Esophagus squamous epithelium (tissue), 5 donors: ENCODE measurements around the gene GRIN2C. TPM values are rescaled to one million over a fixed set of nuclear protein-coding genes. Genes with fewer than 3 reads are reported as not detected.
A peak's percentile ranks its signal among the peaks of the same experiment; 100 is the strongest.
"Not testable (repeated sequence)": the region's sequence is repeated elsewhere in the genome, so short reads cannot be mapped to it uniquely, and the experiment has no call there.

Source experiments
- DNase-seq: peaks from one replicate; lab custom pipeline; 2025; lab: John Stamatoyannopoulos, UW
- H3K27ac ChIP-seq, 4 donors: fragments of 200-600 bp; sonication (generic); one replicate each; pipeline ENCODE4 v1.5.1; 2016 to 2019; ENCODE audit warnings: mild to moderate bottlenecking in 1 of 4
- H3K27me3 ChIP-seq, 4 donors: fragments of 200-600 bp; sonication (generic); 1 replicate in 3 of 4; 2 replicates in 1 of 4; pipeline versions ENCODE4 v1.5.1 to v1.6.0; 2017 to 2021; ENCODE audit warnings: antibody characterized with exemption in 1 of 4
- H3K36me3 ChIP-seq, 3 donors: fragments of 200-600 bp; sonication (generic); one replicate each; pipeline ENCODE4 v1.5.1; 2016 to 2019
- H3K4me1 ChIP-seq, 3 donors: fragments of 200-600 bp; sonication (generic); one replicate each; pipeline ENCODE4 v1.5.1; 2017 to 2019
- H3K4me3 ChIP-seq, 4 donors: fragments of 200-600 bp; sonication (generic); 1 replicate in 3 of 4; 2 replicates in 1 of 4; pipeline ENCODE4 v1.5.1; 2016 to 2019; ENCODE audit warnings: mild to moderate bottlenecking in 2 of 4, moderate library complexity in 1 of 4
- H3K9me3 ChIP-seq, 3 donors: fragments of 200-600 bp; sonication (generic); one replicate each; pipeline ENCODE4 v1.5.1; 2016 to 2019
- POLR2A ChIP-seq, 4 donors: fragments of 450-650 bp; IDR thresholded peaks; one replicate each; pipeline ENCODE4 v1.6.1; 2017; ENCODE audit warnings: antibody characterized with exemption in 4 of 4, mild to moderate bottlenecking in 4 of 4, moderate library complexity in 3 of 4
- WGBS, 2 donors: methylation state at CpG; one replicate each; pipeline ENCODE4 v1.1.5; 2018; 5-methylcytosine and 5-hydroxymethylcytosine counted together
- intact Hi-C: fragments of 100-400 bp; cut with DNase I; formaldehyde crosslinking; loops from one replicate; pipeline ENCODE4 v1.15.0; 2022
- total RNA-seq, 4 donors: library from RNA; depleted of rRNA; stranded (reverse); fragments of >200 nt; gene quantifications; one replicate each; pipeline ENCODE4 v1.1.0, GENCODE V29; 2016
- TF ChIP-seq, protein P1 (sequence below), 6 experiments: fragments of 450-650 bp in 4 of 6; fragments of 200-600 bp in 2 of 6; sonication (generic) in 2 of 6; IDR thresholded peaks; one replicate each; pipeline ENCODE4 v1.5.1; 2016 to 2019; ENCODE audit warnings: antibody characterized with exemption in 6 of 6, mild to moderate bottlenecking in 4 of 6, moderate library complexity in 4 of 6
- donor health status: DM: yes; HTN: yes; CAD: no.

GRIN2C gene
- 1 to 10 TPM in 1 of 4 donors, under 1 TPM in 2, not detected in 1; 0.13 to 4.6 (median 0.19) TPM for total RNA-seq

DNA sequence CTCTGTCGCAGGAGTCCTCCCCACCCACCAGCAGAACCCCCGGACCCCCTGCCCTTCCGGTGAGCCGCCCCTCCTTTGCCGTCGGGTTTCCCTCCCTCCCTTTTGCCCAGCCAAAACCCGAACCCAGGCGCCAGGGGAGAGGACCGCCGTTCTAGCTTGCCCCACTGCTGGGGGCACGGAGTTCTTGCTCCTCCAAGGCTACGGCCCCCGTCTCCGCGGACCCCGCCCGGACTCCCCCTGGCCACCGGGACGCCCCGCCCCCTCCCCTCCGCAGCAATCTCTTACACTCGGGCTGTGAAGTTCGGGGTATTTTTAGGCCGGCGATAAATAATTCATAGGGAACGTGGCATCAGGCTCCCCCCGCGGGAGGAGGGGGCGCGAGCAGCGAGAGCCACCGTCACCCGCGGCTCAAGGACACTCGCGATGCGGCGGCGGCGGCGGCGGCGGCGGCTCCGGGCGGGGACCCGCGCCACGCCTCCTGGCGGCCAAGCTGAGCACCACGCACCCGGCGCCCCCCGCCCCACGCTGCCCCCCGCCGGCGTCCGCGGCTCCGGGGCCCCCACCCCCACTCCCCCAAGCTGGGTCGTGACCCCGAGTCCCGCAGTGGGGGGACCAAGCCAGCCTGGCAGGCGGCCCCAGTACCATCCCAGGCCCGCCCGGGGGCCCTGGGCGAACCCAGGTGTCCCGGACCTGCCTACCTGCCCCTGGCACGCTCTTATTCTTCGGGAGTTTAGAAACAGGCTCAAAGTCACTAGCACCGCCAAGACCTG is at the start of gene GRIN2C:
TSS of gene GRIN2C (minus strand) at position 427 of the 770 bp plus-strand sequence. CDS start 4,793 bp downstream, outside the sequence.
- WGBS, 2 donors: 4% methylated on average over 7 of the region's 72 CpGs; no CpG with 5 or more reads in 1 of the 2 donors
- no peaks in the 10 kb centered on the region for H3K9me3 ChIP-seq
- peaks cover 0 to 23% (median 0%) of the 10 kb centered on the region in 3 donors for H3K36me3 ChIP-seq
- intact Hi-C loops: loop anchor here (5.0 kb wide), 1 partner anchor 67 kb away; no protein-coding TSS in a partner anchor
- peaks cover 26 to 89% (median 33%) of the 10 kb centered on the region in 4 donors for H3K27me3 ChIP-seq
- H3K4me1 ChIP-seq: peaks cover 23 to 34% (median 27%) of the 10 kb centered on the region in 3 donors
- peak within 1 kb of the TSS in 3 of 4 donors; percentile 10 to 60 (median 38) for H3K4me3 ChIP-seq
- no peak for DNase-seq
- TF ChIP-seq, protein P1, sequence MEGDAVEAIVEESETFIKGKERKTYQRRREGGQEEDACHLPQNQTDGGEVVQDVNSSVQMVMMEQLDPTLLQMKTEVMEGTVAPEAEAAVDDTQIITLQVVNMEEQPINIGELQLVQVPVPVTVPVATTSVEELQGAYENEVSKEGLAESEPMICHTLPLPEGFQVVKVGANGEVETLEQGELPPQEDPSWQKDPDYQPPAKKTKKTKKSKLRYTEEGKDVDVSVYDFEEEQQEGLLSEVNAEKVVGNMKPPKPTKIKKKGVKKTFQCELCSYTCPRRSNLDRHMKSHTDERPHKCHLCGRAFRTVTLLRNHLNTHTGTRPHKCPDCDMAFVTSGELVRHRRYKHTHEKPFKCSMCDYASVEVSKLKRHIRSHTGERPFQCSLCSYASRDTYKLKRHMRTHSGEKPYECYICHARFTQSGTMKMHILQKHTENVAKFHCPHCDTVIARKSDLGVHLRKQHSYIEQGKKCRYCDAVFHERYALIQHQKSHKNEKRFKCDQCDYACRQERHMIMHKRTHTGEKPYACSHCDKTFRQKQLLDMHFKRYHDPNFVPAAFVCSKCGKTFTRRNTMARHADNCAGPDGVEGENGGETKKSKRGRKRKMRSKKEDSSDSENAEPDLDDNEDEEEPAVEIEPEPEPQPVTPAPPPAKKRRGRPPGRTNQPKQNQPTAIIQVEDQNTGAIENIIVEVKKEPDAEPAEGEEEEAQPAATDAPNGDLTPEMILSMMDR (IDR thresholded peaks at IDR 0.05): peak in 3 of 6 experiments; percentile 10 to 39 (median 27)
- no peak for TF ChIP-seq POLR2A (IDR thresholded peaks at IDR 0.05)
- no peak within 1 kb of the TSS for H3K27ac ChIP-seq

- H3K36me3 ChIP-seq, H3K27ac ChIP-seq, DNase-seq, H3K9me3 ChIP-seq, intact Hi-C loops, H3K4me3 ChIP-seq: not testable (repeated sequence)
- H3K27me3 ChIP-seq: peaks cover 0 to 16% (median 0%) of the 10 kb centered on the region in 4 donors
- H3K4me1 ChIP-seq: peaks cover 6 to 26% (median 15%) of the 10 kb centered on the region in 3 donors
- 56 to 68% methylated on average over 2 to 4 of the region's 4 CpGs for WGBS, 2 donors
Observed at GRCh38 chr17:74909097-74909496, 49.4 kb upstream of the GRIN2C start.

DNA sequence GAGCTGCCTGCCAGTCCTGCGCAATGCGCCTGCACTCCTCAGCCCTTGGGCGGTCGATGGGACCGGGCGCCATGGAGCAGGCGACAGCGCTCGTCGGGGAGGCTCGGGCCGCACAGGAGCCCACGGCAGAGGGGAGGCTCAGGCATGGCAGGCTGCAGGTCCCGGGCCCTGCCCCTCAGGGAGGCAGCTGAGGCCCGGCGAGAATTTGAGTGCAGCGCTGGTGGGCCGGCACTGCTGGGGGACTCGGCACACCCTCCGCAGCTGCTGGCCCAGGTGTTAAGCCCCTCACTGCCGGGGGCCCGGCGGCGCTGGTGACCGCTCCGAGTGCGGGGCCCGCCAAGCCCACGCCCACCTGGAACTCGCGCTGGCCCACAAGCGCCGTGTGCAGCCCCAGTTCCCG is 47.3 kb upstream of the GRIN2C start:
- WGBS, 2 donors: 95% methylated on average over 4 of the region's 34 CpGs; no CpG with 5 or more reads in 1 of the 2 donors
- H3K4me3 ChIP-seq: no peak overlapping the region
- peaks cover 0 to 35% (median 0%) of the 10 kb centered on the region in 4 donors for H3K27me3 ChIP-seq
- H3K27ac ChIP-seq: no peak overlapping the region
- no peaks in the 10 kb centered on the region for H3K9me3 ChIP-seq
- intact Hi-C loops: no loop called here
- no peak for DNase-seq
- H3K36me3 ChIP-seq: no peaks in the 10 kb centered on the region
- TF ChIP-seq, protein P1 (IDR thresholded peaks at IDR 0.05): no peak
- no peak for TF ChIP-seq POLR2A (IDR thresholded peaks at IDR 0.05)
- H3K4me1 ChIP-seq: peaks cover 6 to 26% (median 15%) of the 10 kb centered on the region in 3 donors

GRCh38 chr17:74906214-74906793 is 46.6 kb upstream of the GRIN2C start:
- DNase-seq, H3K4me3 ChIP-seq, H3K36me3 ChIP-seq, intact Hi-C loops, H3K27ac ChIP-seq, H3K9me3 ChIP-seq: not testable (repeated sequence)
- peaks cover 0 to 40% (median 0%) of the 10 kb centered on the region in 4 donors for H3K27me3 ChIP-seq
- WGBS, 2 donors: 71 to 74% methylated on average over 5 to 6 of the region's 6 CpGs
- peaks cover 6 to 26% (median 15%) of the 10 kb centered on the region in 3 donors for H3K4me1 ChIP-seq

DNA sequence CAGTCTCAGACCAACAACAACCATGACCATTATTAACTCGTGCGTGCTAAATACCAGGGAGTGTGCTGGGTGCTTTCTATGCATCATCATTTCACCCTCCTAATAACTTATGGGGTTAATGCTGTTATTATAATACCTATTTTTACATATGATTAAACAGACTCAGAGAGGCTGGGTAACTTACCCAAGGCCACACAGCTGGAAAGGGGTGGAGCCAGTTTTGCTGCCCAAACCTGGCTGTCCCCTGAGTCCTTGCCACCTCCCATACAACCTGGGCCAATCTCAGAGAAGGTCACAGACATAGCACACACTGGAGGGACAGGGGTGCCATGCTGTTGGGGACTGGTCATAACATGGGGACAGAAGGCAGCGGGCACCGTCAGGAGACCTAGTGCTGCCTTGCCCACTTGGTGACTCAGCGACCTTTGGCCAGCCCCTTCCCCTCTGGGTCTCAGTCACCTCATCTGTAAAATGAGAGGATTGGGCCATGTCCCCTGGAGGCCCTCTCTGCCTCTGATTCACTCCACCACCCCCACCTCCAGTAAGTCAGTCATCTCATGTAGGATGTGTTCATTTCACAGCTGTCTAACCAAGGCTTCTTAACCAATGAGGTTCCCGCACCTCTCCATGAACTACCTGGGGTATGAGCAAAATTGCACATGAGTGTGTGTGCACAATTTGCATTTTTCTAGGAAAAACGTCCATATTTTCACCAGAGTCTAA is 45.2 kb upstream of the GRIN2C start:
- 73 to 86% methylated on average over 5 to 7 of the region's 7 CpGs for WGBS, 2 donors
- no peak for TF ChIP-seq POLR2A (IDR thresholded peaks at IDR 0.05)

GRCh38 chr17:74903671-74904070 is 44.0 kb upstream of the GRIN2C start:
- TF ChIP-seq, protein P1 (IDR thresholded peaks at IDR 0.05): no peak
- TF ChIP-seq POLR2A (IDR thresholded peaks at IDR 0.05): no peak
- Histone ChIP-seq H3K9me3 (no peaks in the 10 kb centered on the region), H3K27ac (no peak overlapping the region), H3K4me1 (peaks cover 5 to 39% (median 11%) of the 10 kb centered on the region in 3 donors), H3K27me3 (peaks cover 0 to 44% (median 0%) of the 10 kb centered on the region in 4 donors), H3K36me3 (no peaks in the 10 kb centered on the region), H3K4me3 (no peak overlapping the region)
- intact Hi-C loops: no loop called here
- 54 to 56% methylated on average over 3 to 4 of the region's 6 CpGs for WGBS, 2 donors
- DNase-seq: no peak

More for the DNA sequence above, 45.2 kb upstream of the GRIN2C start:
- no peak for DNase-seq
- no peaks in the 10 kb centered on the region for H3K36me3 ChIP-seq
- peaks cover 0 to 44% (median 0%) of the 10 kb centered on the region in 4 donors for H3K27me3 ChIP-seq
- intact Hi-C loops: no loop called here
- H3K4me3 ChIP-seq: no peak overlapping the region
- H3K9me3 ChIP-seq: no peaks in the 10 kb centered on the region
- H3K27ac ChIP-seq: no peak overlapping the region
- H3K4me1 ChIP-seq: peaks cover 6 to 41% (median 15%) of the 10 kb centered on the region in 3 donors
